ENCODE measurements around the gene DSTN. TPM values are rescaled to one million over a fixed set of nuclear protein-coding genes. Genes with fewer than 3 reads are reported as not detected.

DSTN gene
- total RNA-seq, 1 donor from 2014 or later = 203 TPM

GRCh38 chr20:17545127-17545526 lies 24.7 kb upstream of the DSTN start:
- no peak for DNase-seq (ENCODE audit: low read depth, low spot score)

- no peak for DNase-seq (ENCODE audit: low read depth, low spot score)
These were observed 20.7 kb upstream of the DSTN start for GRCh38 chr20:17549131-17549530.

DNA sequence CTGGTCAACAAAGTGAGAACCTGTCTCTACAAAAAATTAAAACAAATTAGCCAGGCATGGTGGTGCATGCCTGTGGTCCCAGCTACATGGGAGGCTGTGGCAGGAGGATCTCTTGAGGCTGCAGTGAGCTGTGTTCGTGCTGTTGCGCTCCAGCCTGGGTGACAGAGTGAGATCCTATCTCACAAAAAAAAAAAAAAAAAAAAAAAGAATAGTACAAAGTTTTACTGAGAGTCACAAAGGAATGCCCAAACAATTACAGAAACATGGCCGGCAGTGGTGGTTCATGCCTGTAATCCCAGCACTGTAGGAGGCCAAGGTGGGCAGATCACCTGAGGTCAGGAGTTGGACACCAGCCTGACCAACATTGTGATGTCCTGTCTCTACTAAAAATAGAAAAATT lies 14.8 kb upstream of the DSTN start:
- no peak for DNase-seq (ENCODE audit: low read depth, low spot score)

- DNase-seq (ENCODE audit: low read depth, low spot score) = no peak
These were observed 12.8 kb upstream of the DSTN start for GRCh38 chr20:17556837-17557674.

- DNase-seq (ENCODE audit: low read depth, low spot score) = peak; percentile 57
These were observed 12.2 kb upstream of the DSTN start for GRCh38 chr20:17557675-17558006.

DNA sequence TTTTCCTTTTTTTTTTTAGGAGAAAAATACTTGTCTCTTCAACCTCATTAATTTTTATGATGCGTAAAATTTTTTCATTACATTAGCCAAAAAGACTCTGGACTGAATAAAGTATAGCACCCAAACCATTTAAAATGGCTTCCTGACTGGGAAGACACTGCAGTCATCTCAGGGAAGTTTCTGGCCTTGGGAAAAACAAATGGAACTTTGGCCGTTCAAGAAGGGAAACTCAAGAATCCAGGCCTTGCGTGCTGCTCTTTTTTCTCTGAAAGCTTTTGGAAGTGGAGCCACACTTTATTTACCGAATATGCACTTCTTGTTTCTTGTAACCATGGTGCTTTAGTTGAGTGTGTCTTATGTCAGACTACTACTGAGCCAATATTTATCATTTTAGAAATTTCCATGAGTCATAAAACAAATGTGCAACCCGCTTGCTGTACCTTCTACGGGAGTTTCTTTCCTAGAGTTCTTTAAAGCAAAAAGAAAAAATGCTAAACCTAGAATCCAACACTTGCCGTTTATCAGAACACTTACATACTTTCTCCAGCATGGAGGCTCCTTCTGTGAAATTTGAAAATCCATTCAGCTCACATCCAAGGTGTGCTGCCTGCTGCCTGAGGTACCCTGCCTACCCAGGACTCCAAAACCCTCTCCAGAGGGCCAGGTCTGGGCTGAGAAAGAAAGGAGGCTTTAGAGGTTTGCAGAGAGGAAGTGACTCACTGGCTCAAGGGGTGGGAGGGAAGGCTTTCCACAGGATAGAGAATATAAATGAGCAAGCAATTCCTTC lies 11.5 kb upstream of the DSTN start:
- DNase-seq (ENCODE audit: low read depth, low spot score) = peak; percentile 78

DNA sequence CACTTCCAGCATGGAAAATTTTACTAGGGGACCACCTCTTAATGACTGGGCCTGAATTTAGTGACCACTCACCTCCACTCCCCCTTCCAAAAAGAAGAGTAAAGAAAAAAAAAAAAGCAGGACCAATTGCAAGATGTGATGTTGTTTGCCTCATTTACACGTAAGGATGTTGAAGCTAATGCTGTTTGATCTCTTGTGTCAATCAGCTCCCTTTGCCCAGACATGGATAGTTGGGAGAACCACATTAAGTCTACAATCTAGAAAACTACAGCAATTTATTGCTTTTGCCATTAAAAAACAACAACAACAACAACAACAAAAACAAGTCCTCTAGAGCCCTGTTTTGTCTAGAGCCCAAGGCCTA lies 11.0 kb upstream of the DSTN start:
- no peak for DNase-seq (ENCODE audit: low read depth, low spot score)

DNA sequence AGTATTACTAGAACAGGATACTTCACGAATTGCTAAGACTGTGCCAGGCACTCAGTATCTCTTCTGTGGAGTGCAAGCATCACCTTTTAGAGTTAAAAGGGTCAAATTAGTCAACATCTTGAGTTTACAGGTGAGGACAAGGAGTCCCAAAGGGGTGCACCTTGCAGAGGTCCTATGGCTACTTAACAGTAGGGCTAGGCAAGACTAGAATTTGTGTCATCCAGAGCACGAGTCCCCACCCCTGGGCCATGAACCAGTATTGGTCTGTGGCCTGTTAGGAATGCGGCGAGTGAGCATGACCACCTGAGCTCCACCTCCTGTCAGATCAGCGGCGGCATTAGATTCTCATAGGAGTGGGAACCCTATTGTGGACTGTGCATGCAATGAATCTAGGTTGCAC lies 10.5 kb upstream of the DSTN start:
- DNase-seq (ENCODE audit: low read depth, low spot score) = no peak

DNA sequence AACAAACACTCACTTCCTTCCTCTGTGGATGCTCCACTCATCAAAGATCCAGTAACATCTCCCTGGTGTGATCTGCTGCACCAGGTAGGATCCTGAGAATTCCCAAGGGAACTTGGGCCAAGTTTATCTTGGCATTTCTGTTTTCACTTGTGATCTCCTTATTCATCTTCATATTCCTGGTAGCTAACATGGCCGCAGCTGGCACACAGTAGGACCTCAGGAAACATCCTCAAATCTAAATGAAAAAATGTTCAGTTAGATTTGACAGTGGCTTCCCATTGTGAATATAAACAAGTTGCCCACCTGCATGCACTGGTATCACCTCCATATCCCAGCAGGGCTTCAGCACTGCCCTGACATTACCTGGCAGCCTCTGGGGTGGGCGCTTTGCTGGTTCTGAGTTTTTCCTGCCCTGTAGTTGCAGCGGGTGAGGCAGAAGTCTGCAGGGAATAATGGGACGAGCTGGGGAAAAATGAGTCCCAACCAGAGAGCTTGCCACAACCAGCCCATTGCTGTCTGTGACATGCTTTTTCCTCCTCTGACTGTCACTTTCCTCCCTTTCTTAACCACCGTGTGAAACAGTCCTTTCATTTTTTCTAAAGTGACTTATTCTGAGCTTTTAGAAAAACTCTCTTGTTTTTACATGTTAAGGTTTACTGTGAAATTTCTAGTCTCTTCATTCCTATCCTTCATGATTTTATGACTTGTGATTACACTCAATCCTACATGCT lies 9.4 kb upstream of the DSTN start:
- no peak for DNase-seq (ENCODE audit: low read depth, low spot score)

DNA sequence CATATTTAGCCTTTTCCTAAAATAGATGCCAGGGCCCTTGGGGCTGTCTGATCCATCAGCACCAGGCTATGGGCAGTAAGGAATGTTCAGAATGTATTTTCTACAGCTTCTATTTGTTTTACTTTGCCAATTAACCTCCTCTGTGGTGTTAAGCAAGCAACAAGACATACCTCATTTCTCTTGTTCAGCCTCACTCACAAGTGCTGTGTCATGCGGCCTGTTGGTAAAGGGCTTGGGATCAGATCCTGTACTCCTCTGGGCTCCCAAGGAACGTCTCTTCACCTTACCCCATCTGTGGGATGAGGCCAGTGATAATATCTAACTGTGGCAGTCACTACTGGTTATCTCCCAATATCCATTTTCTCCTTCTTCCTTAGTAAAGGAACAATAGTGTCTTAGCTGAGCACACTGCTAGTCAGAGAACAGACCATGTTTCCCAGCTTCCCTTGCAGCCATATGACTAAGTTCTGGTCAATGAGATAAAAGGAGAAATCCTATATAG lies 7.0 kb upstream of the DSTN start:
- DNase-seq (ENCODE audit: low read depth, low spot score) = no peak

DNA sequence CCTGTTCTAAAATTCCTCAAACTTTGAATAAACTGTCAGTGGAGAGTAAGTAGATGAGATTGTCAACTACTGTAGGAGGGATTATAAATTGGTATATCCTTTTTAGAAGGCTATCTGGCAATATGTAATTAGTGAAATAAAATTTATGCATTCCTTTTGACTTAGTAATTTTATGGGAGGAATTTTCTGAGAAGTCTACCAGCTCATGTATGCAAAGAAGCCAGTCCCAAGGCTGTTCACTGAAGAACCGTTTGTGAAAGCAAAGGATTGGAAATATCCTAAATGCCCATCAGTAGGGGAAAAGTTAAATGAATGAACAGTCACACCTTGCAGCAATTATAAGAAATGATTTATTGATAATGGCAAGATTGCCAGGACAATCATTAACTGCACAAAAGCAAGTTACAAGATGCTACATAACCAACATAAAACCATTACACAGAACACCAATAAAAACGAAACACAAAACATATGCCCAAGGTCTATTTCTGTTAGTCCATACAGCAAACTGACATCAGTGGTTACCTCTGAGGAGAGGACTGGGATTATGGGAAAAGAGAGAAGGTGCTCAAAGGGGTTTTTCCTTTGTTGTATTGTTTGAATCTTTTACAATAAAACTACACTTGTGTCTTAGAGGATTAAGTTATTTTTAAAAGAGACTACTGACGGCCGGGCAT lies 4.6 kb upstream of the DSTN start:
- no peak for DNase-seq (ENCODE audit: low read depth, low spot score)

- no peak for DNase-seq (ENCODE audit: low read depth, low spot score)
These were observed 3.5 kb upstream of the DSTN start for GRCh38 chr20:17566345-17566744.

DNA sequence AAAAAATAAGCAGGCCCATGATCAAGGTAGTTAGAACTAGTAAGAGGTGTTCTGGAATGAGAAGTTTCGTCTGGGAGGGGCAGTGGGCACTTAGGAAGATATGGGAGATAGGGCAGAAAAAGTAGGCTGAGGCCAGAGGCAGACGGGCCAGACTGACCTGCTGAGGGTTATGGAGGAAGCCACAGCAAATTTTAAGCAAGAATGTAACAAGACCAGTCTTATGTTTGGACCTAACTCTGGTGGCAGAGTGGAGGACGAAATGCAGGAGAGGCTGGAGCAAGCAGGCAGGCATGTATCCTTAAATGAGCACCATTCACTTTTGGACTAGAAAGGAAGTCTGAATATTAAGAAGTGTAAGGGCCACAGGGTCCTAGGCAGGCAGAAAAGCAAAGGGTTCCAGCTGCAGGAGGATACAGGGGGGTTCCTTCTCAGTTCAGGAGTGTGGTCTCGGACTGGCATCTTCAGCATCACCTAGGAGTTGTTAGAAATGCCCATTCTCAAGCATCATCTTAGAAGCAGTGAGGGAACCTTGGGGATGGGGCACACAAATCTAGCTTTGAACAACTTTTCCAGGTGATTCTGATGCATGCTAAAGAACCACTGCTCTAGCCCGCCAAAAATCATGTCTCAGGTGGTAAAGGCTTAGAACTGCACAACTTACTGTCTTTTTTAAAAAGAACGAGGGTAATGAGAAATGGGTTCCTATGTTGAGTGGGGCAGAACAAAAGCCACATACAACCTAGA lies 1.7 kb upstream of the DSTN start:
- DNase-seq (ENCODE audit: low read depth, low spot score) = no peak

- DNase-seq (ENCODE audit: low read depth, low spot score) = peak; percentile 91
These were observed 828 bp upstream of the DSTN start for GRCh38 chr20:17568972-17569521.

DNA sequence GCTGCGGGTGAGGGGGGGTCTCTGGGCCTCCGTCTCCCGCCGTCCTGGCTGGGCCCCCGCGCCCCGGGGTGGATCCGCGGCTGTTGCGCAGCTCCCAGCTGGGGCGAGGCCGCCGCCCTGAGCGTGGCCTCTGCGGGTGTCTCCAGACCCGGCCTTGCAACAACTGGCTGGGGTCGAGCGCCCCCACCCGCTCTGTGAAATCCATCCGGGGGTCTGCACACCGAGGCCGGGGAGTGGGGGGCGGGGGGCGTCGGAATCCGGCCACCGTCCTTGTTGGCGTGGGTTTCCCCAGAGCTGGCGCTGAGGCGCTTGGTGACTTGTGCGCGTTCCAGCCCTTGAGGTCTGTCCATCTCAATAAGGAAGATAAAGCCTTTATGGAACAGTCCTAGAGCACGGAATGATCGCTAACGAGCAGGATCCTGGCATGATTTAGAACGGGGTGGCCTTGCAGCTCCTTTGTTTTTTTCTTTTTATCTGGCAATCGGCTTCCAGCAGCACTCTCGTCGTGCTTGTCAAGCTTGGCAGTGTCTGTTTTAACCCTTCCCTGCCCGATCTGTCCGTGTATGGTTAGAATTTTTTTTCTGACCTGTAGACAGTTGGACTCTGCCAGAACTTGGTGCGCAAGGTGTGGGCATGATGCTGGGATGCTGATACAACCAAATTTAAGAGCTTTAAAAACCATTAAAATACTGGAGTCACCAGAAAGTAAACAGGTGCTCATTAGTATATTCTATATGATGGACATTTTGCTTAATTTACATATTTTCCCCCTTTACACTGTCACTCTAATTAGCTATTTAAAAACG lies 675 bp downstream of the DSTN start:
- no peak for DNase-seq (ENCODE audit: low read depth, low spot score)

- no peak for DNase-seq (ENCODE audit: low read depth, low spot score)
These were observed 1.3 kb downstream of the DSTN start for GRCh38 chr20:17571153-17571527.

DNA sequence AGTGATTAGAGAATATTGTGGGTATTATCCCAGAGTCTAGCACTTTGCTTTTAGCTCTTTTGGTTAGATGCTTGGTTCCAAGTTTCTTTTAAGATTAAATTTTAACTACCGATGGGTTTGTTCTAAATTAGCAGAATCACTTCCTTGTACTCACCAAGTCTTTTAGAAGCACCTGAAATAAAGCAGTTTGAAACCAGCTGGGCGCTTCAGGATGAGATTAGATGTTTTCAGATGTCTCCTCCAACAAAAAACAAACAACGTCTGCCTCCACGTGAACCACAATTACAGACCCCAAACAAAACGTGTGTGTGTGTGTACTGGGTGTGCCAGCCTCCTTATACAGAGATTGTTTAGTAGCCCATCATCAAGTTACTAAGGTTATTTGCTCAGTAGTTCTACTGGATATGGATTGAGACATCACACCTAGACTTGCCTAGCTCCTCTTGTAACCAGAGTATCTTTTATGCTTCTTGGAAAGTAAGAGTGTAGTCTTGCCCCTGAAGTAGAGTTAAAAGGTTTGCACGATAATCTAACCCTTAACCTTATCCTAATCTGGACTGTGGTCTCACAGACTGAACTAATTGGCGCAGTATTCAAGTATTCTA lies 2.3 kb downstream of the DSTN start:
- no peak for DNase-seq (ENCODE audit: low read depth, low spot score)

DNA sequence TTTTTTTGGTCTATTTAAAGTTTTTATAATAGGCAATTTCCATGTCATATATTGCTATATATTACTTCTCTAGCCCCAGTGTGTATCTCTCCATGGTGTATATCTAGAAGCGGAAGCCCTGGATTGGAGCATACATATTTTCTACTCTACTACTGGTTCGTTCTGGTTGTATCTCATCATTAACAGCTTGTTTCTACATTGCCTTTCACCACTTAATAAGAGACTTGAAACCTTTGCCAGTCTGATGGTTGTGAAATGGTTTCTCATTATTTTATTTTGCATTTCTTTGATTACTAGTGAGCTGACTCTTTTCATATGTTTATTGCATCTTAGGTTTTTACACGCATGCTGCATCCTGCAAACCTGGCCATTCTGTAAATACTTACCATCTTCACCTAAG lies 3.6 kb downstream of the DSTN start:
- DNase-seq (ENCODE audit: low read depth, low spot score) = no peak

- no peak for DNase-seq (ENCODE audit: low read depth, low spot score)
These were observed 6.3 kb downstream of the DSTN start for GRCh38 chr20:17576215-17576614.

Measured in pulmonary artery endothelial cell (primary cell).